GM12878 (cell line): ENCODE results near the gene SH2D2A. TPM values are rescaled to one million over a fixed set of nuclear protein-coding genes. Genes with fewer than 3 reads are reported as not detected.
A peak's percentile ranks its signal among the peaks of the same experiment; 100 is the strongest.

Experiments used
- ASH2L ChIP-seq: fragments of 300-600, 200-600 bp; sonication (generic); IDR thresholded peaks from 2 replicates; pipeline ENCODE4 v1.6.1; 2017; ENCODE audit warnings: low read depth, mild to moderate bottlenecking, borderline replicate concordance
- ATF2 ChIP-seq: IDR thresholded peaks from 2 replicates; pipeline ENCODE4 v1.6.1; 2012; ENCODE audit warnings: low read length, inconsistent platforms
- BCLAF1 ChIP-seq: fragments of 450-650 bp; IDR thresholded peaks from 2 replicates; pipeline ENCODE4 v1.6.1; 2017; ENCODE audit warnings: antibody characterized with exemption, mild to moderate bottlenecking, moderate library complexity
- BRCA1 ChIP-seq: IDR thresholded peaks from 2 replicates; pipeline ENCODE4 v1.6.1; 2011; ENCODE audit warnings: low read depth, low read length, improper control_type of control experiment
- CHD4 ChIP-seq: fragments of 200-600 bp; sonication (generic); IDR thresholded peaks from 2 replicates; pipeline ENCODE4 v1.6.1; 2016; ENCODE audit warnings: mild to moderate bottlenecking
- CTCF ChIP-seq, 3 experiments: IDR thresholded peaks in 2 of 3; conservative IDR thresholded peaks in 1 of 3; 2 replicates each; pipeline ENCODE4 v1.5.1; 2011; ENCODE audit warnings: low read depth in 3 of 3, low read length in 3 of 3, mild to moderate bottlenecking in 3 of 3, control low read depth in 2 of 3, moderate library complexity in 2 of 3, inconsistent platforms in 1 of 3, mixed read lengths in 1 of 3; ENCODE audit not compliant: control insufficient read depth in 2 of 3, insufficient read depth in 1 of 3; ENCODE audit errors: extremely low read depth in 1 of 3
- EP300 ChIP-seq, 2 experiments: fragments of 150-350 bp in 1 of 2; IDR thresholded peaks; 2 replicates each; pipeline ENCODE4 v1.6.1; 2011 to 2012; ENCODE audit warnings: low read depth in 2 of 2, low read length in 2 of 2, borderline replicate concordance in 1 of 2, improper control_type of control experiment in 1 of 2, inconsistent platforms in 1 of 2; ENCODE audit not compliant: control insufficient read depth in 1 of 2
- LARP7 ChIP-seq: fragments of 450-650 bp; IDR thresholded peaks from 2 replicates; pipeline ENCODE4 v1.6.1; 2017; ENCODE audit warnings: mild to moderate bottlenecking
- MEF2A ChIP-seq: IDR thresholded peaks from 2 replicates; pipeline ENCODE4 v1.6.1; 2011; ENCODE audit warnings: low read depth, mild to moderate bottlenecking, low read length, moderate library complexity; ENCODE audit not compliant: insufficient read depth
- MYC ChIP-seq: IDR thresholded peaks from 2 replicates; pipeline ENCODE4 v1.6.1; 2011; ENCODE audit warnings: mild to moderate bottlenecking, low read length, moderate library complexity, inconsistent platforms; ENCODE audit not compliant: insufficient read depth, insufficient replicate concordance, insufficient read length, severe bottlenecking
- NBN ChIP-seq: fragments of 450-650 bp; IDR thresholded peaks from 2 replicates; pipeline ENCODE4 v1.6.1; 2016
- PAX8 ChIP-seq: fragments of 450-650 bp; IDR thresholded peaks from 2 replicates; pipeline ENCODE4 v1.6.1; 2017; ENCODE audit warnings: mild to moderate bottlenecking, moderate library complexity
- RBBP5 ChIP-seq: fragments of 200-600 bp; sonication (generic); conservative IDR thresholded peaks from 2 replicates; pipeline ENCODE4 v1.6.1; 2016
- TAF1 ChIP-seq: IDR thresholded peaks from 2 replicates; pipeline ENCODE4 v1.6.1; 2011; ENCODE audit warnings: mild to moderate bottlenecking, low read depth, low read length, borderline replicate concordance
- YY1 ChIP-seq: IDR thresholded peaks from 2 replicates; pipeline ENCODE4 v1.6.1; 2011; ENCODE audit warnings: low read depth, mild to moderate bottlenecking, low read length
- ZBED1 ChIP-seq: IDR thresholded peaks from 2 replicates; pipeline ENCODE4 v1.6.1; 2016; ENCODE audit warnings: borderline replicate concordance
- ZNF274 ChIP-seq: IDR thresholded peaks from one replicate; pipeline ENCODE4 v1.8.0; 2011; ENCODE audit not compliant: insufficient read length, insufficient read depth
- ZNF384 ChIP-seq: IDR thresholded peaks from 2 replicates; pipeline ENCODE4 v1.6.1; 2012; ENCODE audit warnings: low read depth, mild to moderate bottlenecking, low read length, improper control_type of control experiment, borderline replicate concordance
- ZNF687 ChIP-seq: fragments of 450-650 bp; IDR thresholded peaks from 2 replicates; pipeline ENCODE4 v1.6.1; 2017; ENCODE audit warnings: mild to moderate bottlenecking, moderate library complexity
- polyA plus RNA-seq, 11 experiments: library from polyadenylated mRNA; depleted of rRNA in 4 of 11; unstranded in 6 of 11; stranded (reverse) in 5 of 11; fragments of >200 nt; fragmentation: Nextera tagmentation in 4 of 11; fragmentation: Illumina TruSeq in 1 of 11; extraction: Ambion mirVana in 4 of 11; extraction: Trizol in 1 of 11; gene quantifications; 1 replicate in 1 of 11; 2 replicates in 10 of 11; pipeline versions ENCODE4 v1.2.1 to v1.2.3, GENCODE V29; 2011 to 2016; ENCODE audit warnings: inconsistent platforms in 2 of 11, missing spikeins in 2 of 11, low read depth in 1 of 11
- total RNA-seq, 4 experiments: library from RNA; depleted of rRNA in 3 of 4; stranded (reverse); fragments of >200 nt in 3 of 4; fragmentation: Illumina TruSeq in 1 of 4; extraction: Trizol in 1 of 4; gene quantifications; 2 replicates each; pipeline versions ENCODE4 v1.2.1 to v1.2.3, GENCODE V29; 2013 to 2021

The SH2D2A gene
- total and polyA plus RNA-seq, 10 of the 15 experiments (the other 5 are each of a cell fraction or from before 2014, with no cell fraction given), result 0.72 to 15.9 (median 7.0) TPM

- TF ChIP-seq EP300 (IDR thresholded peaks at IDR 0.05; ENCODE audit: borderline replicate concordance in 1 of 2, control insufficient read depth in 1 of 2, low read depth in 2 of 2, low read length in 2 of 2) (no peak), MYC (peak; percentile 86), BCLAF1 (no peak), ZNF384 (no peak), ZNF687 (peak; percentile 96), NBN (no peak), ATF2 (no peak), ZBED1 (no peak), YY1 (no peak), PAX8 (no peak), LARP7 (peak; percentile 72), RBBP5 (no peak), TAF1 (no peak), CHD4 (no peak), ZNF274 (no peak), MEF2A (no peak), CTCF (IDR thresholded peaks at IDR 0.05 in 2 of 3, conservative IDR thresholded peaks at IDR 0.05 in 1 of 3; ENCODE audit: control insufficient read depth in 2 of 3, extremely low read depth in 1 of 3, insufficient read depth in 1 of 3, low read depth in 3 of 3, low read length in 3 of 3) (peak; percentile 57 to 80 (median 57)), ASH2L (no peak), BRCA1 (no peak)
Observed at GRCh38 chr1:156813750-156814570, 2.7 kb downstream of the SH2D2A start (continued).
